Thyroid gland (tissue), 4 donors: ENCODE measurements around the gene POLN. TPM values are rescaled to one million over a fixed set of nuclear protein-coding genes. Genes with fewer than 3 reads are reported as not detected.

Experiments
- DNase-seq, 2 donors: peaks; one replicate each; pipeline ENCODE4 v3.0.0-alpha.2; 2019
- H3K27ac ChIP-seq, 3 donors: fragments of 200-600 bp; sonication (generic); 1 replicate in 2 of 3; 2 replicates in 1 of 3; pipeline ENCODE4 v1.5.1; 2016 to 2019; ENCODE audit warnings: mild to moderate bottlenecking in 1 of 3, moderate library complexity in 1 of 3
- H3K27me3 ChIP-seq: fragments of 200-600 bp; sonication (generic); one replicate; pipeline ENCODE4 v1.5.1; 2019
- H3K36me3 ChIP-seq, 2 donors: fragments of 200-600 bp; sonication (generic); one replicate each; pipeline ENCODE4 v1.5.1; 2016 to 2019
- H3K4me1 ChIP-seq, 2 donors: fragments of 200-600 bp; sonication (generic); one replicate each; pipeline ENCODE4 v1.5.1; 2017 to 2019
- H3K4me3 ChIP-seq, 3 donors: fragments of 200-600 bp; sonication (generic); replicated peaks in 1 of 3; 1 replicate in 2 of 3; 2 replicates in 1 of 3; pipeline ENCODE4 v1.5.1; 2016; ENCODE audit warnings: mild to moderate bottlenecking in 1 of 3
- H3K9me3 ChIP-seq: fragments of 200-600 bp; sonication (generic); one replicate; pipeline ENCODE4 v1.5.1; 2017
- CTCF ChIP-seq, 6 experiments: fragments of 200-600 bp in 3 of 6; fragments of 450-650 bp in 3 of 6; sonication (generic) in 3 of 6; IDR thresholded peaks; one replicate each; pipeline ENCODE4 v1.5.1; 2016 to 2019; ENCODE audit warnings: antibody characterized with exemption in 6 of 6, mild to moderate bottlenecking in 2 of 6, inconsistent platforms in 1 of 6, moderate library complexity in 1 of 6
- POLR2A ChIP-seq, 2 donors: fragments of 450-650 bp; IDR thresholded peaks; one replicate each; pipeline ENCODE4 v1.6.1; 2017; ENCODE audit warnings: antibody characterized with exemption in 2 of 2, mild to moderate bottlenecking in 2 of 2, moderate library complexity in 1 of 2
- WGBS, 2 donors: methylation state at CpG; one replicate each; pipeline ENCODE4 v1.1.5; 2017; 5-methylcytosine and 5-hydroxymethylcytosine counted together
- intact Hi-C: fragments of 100-400 bp; cut with DNase I; formaldehyde crosslinking; loops from one replicate; pipeline ENCODE4 v1.15.1; 2023
- total RNA-seq, 4 donors: library from RNA; depleted of rRNA; stranded (reverse); fragments of >200 nt; gene quantifications; one replicate each; pipeline ENCODE4 v1.2.3, GENCODE V29; 2016

Gene POLN
- total RNA-seq, 4 donors from 2014 or later = 1.5 to 5.4 (median 3.0) TPM

GRCh38 chr4:2266821-2267220, 24.9 kb upstream of the POLN start:
- H3K27ac ChIP-seq = peak overlapping the region in 2 of 3 donors; percentile 22 to 92
- H3K9me3 ChIP-seq = no peaks in the 10 kb centered on the region
- H3K4me3 ChIP-seq = no peak overlapping the region
- no peaks in the 10 kb centered on the region for H3K27me3 ChIP-seq
- 82 to 93% methylated on average over 3 to 5 of the region's 5 CpGs for WGBS, 2 donors
- no peak for TF ChIP-seq POLR2A (IDR thresholded peaks at IDR 0.05)
- no peak for TF ChIP-seq CTCF (IDR thresholded peaks at IDR 0.05)
- intact Hi-C loops = no loop called here
- H3K36me3 ChIP-seq = no peaks in the 10 kb centered on the region
- peaks cover 24 to 29% of the 10 kb centered on the region in 2 donors for H3K4me1 ChIP-seq
- no peak for DNase-seq

- TF ChIP-seq POLR2A (IDR thresholded peaks at IDR 0.05) = peak in 1 of 2 donors; percentile 24
- TF ChIP-seq CTCF (IDR thresholded peaks at IDR 0.05) = no peak
- DNase-seq = peak; percentile 88 to 92
- H3K9me3 ChIP-seq = no peaks in the 10 kb centered on the region
Measured at GRCh38 chr4:2266181-2266580, 24.3 kb upstream of the POLN start.

GRCh38 chr4:2265113-2266110, 23.5 kb upstream of the POLN start:
- WGBS, 2 donors = 76 to 81% methylated on average over 16 of the region's 19 CpGs
- intact Hi-C loops = no loop called here
- Histone ChIP-seq H3K9me3 (no peaks in the 10 kb centered on the region), H3K27ac (peak overlapping the region; percentile 66 to 92 (median 72)), H3K27me3 (no peaks in the 10 kb centered on the region), H3K4me3 (no peak overlapping the region), H3K4me1 (peaks cover 30 to 34% of the 10 kb centered on the region in 2 donors), H3K36me3 (no peaks in the 10 kb centered on the region)
- DNase-seq = no peak
- TF ChIP-seq POLR2A (IDR thresholded peaks at IDR 0.05) (no peak), CTCF (IDR thresholded peaks at IDR 0.05) (no peak)

More at GRCh38 chr4:2266181-2266580, 24.3 kb upstream of the POLN start:
- Histone ChIP-seq H3K36me3 (no peaks in the 10 kb centered on the region), H3K4me1 (peaks cover 24 to 29% of the 10 kb centered on the region in 2 donors), H3K27me3 (no peaks in the 10 kb centered on the region), H3K27ac (peak overlapping the region; percentile 66 to 92 (median 72)), H3K4me3 (no peak overlapping the region)
- intact Hi-C loops = no loop called here
- 14 to 22% methylated on average over 8 of the region's 8 CpGs for WGBS, 2 donors

DNA sequence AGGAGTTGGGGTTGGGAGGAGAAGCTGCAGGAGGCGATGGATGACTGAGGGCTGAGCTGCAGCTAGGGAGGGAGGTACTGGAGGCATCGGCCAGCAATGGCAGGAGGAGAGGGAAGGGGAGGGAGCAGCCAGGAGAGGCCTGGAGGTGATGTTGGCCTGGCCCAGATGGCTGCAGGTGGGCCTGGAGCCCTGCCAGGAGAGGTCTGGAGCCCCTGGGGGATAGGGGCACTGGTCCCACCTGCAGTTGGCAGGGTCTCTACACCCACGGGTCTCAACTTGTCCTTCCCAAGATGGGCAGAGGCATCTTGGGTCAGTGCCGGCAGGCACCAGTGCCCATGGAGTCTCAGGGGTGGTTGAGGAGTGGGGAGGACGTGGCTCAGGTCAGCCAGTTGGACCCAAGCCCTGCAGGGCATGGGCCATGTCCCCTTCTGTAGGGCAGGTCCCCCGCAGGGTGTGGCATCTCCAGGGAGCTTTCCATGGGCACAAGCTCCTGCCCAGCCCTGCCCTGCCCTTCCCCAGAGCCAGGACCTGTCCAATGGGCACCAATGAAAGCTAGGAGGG, 22.6 kb upstream of the POLN start:
- H3K36me3 ChIP-seq = no peaks in the 10 kb centered on the region
- TF ChIP-seq CTCF (IDR thresholded peaks at IDR 0.05) (no peak), POLR2A (IDR thresholded peaks at IDR 0.05) (no peak)
- H3K4me1 ChIP-seq = peaks cover 39 to 43% of the 10 kb centered on the region in 2 donors
- no peak overlapping the region for H3K4me3 ChIP-seq
- H3K27ac ChIP-seq = peak overlapping the region in 2 of 3 donors; percentile 66 to 92
- intact Hi-C loops = loop anchor here (5.0 kb wide), 1 partner anchor 153 kb away; the partner anchor contains the start of genes CFAP99 and ZFYVE28
- no peaks in the 10 kb centered on the region for H3K9me3 ChIP-seq
- H3K27me3 ChIP-seq = no peaks in the 10 kb centered on the region
- WGBS, 2 donors = 58 to 76% methylated on average over 2 to 5 of the region's 6 CpGs
- DNase-seq = no peak
